SK-MEL-5 (cell line): ENCODE results near the gene PLPPR5. TPM values are rescaled to one million over a fixed set of nuclear protein-coding genes. Genes with fewer than 3 reads are reported as not detected.

ENCODE experiments used
- DNase-seq: peaks from one replicate; pipeline ENCODE4 v3.0.0-alpha.2; 2016; ENCODE audit warnings: low read depth, low spot score
- in situ Hi-C: cut with HindIII; loops from 2 replicates; pipeline ENCODE4 v1.10.0; 2016; ENCODE audit warnings: low sequenced_read_pairs, high pct_unique_total_duplicates, low pct_unique_long_range_greater_than_20kb
- total RNA-seq: library from RNA; depleted of rRNA; stranded (reverse); fragments of >200 nt; shearing (Covaris generic); gene quantifications from 2 replicates; pipeline ENCODE4 v1.2.3, GENCODE V29; 2014

Gene PLPPR5
- total RNA-seq, 1 experiment from 2014 or later: 1.4 TPM

DNA sequence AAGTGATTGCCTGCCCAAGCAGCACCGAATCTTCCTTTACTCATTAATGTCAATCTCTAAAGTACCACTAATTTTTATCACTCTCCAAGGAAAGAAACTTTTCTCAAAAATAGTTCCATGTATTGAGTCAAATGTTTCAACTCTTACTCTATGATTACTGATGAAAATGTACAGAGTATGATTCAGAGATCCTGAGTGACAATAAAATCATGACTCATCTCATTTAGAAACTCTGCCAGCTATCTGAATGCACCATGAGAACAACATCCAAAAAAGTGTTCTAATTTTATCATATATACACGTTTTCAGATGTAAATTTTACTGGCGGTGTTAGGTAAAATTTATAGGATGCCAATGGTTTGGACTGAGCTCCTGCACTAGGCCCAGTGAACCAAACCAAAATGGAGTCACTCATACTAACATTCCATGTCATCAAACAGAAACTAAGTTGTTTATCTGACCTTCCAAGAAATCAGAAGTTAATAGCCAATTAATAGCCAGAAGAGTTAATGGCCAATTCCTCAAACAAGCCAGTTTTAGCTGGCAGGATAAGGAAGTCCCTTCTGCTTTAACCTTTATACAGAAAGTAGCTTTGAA, 22.6 kb downstream of the PLPPR5 start:
- in situ Hi-C loops: no loop called here
- DNase-seq: no peak

- no peak for DNase-seq
- in situ Hi-C loops: no loop called here
Observed at GRCh38 chr1:98979463-98979862, 25.2 kb downstream of the PLPPR5 start.

GRCh38 chr1:98975810-98976209, 28.9 kb downstream of the PLPPR5 start:
- in situ Hi-C loops: no loop called here
- peak; percentile 19 for DNase-seq

GRCh38 chr1:98975113-98975512, 29.5 kb downstream of the PLPPR5 start:
- DNase-seq: peak; percentile 93
- in situ Hi-C loops: no loop called here

GRCh38 chr1:98969798-98970490, 34.7 kb downstream of the PLPPR5 start:
- in situ Hi-C loops: no loop called here
- no peak for DNase-seq

DNA sequence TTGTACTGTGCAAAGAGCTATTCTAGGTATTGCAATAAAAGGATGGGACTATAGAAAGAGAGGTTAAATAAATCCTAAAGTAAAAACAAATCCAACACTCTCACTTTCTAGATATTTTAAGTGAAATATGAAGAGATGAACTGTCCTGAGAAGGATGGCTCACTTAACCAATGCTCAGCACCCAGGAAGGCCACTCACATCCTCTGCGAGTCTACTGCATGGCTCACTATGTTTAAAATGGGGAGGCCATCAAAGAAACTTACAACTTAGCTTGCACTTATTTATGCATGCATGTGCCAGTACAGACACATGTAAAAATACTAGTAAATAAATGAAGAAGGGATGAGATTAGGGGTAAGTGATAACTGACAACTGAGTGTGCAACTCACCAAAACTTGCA, 37.5 kb downstream of the PLPPR5 start:
- in situ Hi-C loops: no loop called here
- DNase-seq: no peak

GRCh38 chr1:98965394-98965793, 39.3 kb downstream of the PLPPR5 start:
- in situ Hi-C loops: no loop called here

GRCh38 chr1:98964198-98964597, 40.5 kb downstream of the PLPPR5 start:
- in situ Hi-C loops: no loop called here
- DNase-seq: no peak

More at GRCh38 chr1:98965394-98965793, 39.3 kb downstream of the PLPPR5 start:
- DNase-seq: no peak

DNA sequence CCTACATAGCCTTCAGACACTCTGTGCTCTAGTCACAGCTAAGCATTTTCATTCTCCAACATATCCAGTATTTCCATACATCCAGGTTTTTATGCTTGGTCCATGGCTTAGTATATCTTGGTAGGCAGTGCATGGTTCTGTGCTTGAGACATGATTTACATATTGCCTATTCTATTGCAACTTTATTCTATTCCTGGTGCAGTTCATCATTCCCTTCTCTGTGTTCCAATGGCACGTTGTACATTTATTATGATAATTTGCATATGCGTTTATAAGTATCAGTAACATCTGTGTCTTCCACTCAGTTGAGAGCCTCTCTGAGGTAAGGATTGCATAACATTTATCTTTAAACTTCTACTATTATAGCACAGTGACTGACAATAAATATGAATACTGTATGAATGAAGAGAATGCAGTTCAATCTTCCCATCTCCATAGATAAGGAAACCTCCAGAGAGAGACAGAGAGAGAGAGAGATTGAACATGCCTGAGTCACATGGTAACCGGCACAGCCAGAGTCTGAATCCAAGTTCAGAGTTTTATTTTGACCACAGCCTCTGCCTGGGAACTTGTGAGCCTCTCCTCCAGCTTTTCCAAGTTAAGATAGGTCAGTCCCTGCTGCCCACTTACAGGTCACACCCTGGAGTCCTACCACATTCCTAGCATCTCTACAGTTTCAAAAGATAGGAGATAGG, 41.5 kb downstream of the PLPPR5 start:
- in situ Hi-C loops: no loop called here

DNA sequence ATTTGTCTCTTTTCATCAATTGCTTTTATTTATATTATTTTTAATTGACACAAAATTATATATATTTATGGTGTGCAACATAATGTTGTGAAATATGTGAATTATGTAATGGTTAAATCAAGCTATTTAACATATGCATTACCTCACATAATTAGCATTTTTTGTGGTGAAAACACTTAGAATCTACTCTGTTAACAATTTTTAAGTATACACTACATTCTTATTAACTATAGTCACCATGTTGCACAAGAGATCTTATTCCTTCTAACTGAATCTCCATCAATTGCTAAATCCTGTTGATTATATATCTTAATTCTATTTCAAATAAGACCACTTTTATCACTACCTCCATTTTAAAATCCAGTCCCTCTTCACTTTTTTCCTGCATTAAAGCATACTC, 42.5 kb downstream of the PLPPR5 start:
- DNase-seq: no peak
- in situ Hi-C loops: no loop called here

More for the DNA sequence above, 41.5 kb downstream of the PLPPR5 start:
- DNase-seq: peak; percentile 4

DNA sequence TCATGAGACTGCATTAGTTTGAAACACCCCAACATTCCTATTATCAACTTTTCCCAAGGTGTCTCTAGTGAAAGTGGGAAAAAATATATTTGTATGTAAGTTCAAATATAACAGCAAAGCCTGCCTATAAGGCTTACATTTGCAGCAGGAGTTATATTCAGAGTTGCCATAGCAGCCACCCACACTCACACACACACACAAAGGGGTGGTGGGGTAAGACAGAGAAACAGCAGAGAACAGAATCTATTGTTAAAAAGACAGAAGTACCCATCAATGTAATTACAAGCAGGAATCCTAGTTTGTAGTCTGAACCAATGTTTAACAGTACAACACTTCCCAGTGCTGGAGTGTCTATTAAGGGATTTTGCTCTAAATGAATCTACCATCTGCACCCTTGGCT, 55.0 kb downstream of the PLPPR5 start:
- no peak for DNase-seq
- in situ Hi-C loops: no loop called here

DNA sequence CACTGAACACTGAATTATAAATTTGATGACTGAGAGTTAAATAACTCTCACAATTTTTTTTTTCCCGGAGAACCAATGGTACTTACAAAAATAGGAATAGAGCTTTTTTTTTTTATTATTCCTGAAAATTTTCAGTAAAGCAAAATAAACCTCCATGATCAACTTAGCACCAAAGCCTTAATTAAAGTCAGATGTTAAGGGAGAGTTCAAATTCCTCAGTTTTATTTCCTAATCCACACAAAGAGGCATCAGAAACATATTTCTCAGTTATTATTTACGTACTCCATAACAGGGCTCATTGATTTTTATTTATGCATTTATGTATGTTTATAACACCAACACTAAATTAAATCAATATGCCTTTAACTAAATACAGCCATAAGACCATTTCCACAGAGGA, 55.5 kb downstream of the PLPPR5 start:
- no peak for DNase-seq
- in situ Hi-C loops: no loop called here

- in situ Hi-C loops: no loop called here
- no peak for DNase-seq
Observed at GRCh38 chr1:98947071-98947470, 57.6 kb downstream of the PLPPR5 start.

DNA sequence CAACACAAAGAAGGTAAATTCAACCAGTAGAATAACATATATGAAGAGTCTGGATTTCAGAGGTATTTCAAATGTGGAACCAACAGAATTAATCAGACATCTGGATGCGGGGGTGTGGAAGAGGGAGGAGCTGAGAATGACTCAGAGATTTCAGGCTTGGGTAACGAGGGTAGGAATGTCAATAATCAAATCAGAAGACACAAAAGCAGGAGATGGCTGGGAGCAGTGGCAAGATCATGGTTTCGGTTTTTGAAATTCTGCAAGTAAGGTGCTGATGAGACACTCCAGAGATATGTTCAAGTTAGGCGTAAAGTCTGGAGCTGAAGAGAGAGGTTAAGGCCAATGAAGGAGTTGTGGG, 64.0 kb downstream of the PLPPR5 start:
- DNase-seq: no peak

GRCh38 chr1:98940069-98940721, 64.5 kb downstream of the PLPPR5 start:
- no peak for DNase-seq
- in situ Hi-C loops: no loop called here

More for the DNA sequence above, 64.0 kb downstream of the PLPPR5 start:
- in situ Hi-C loops: no loop called here

DNA sequence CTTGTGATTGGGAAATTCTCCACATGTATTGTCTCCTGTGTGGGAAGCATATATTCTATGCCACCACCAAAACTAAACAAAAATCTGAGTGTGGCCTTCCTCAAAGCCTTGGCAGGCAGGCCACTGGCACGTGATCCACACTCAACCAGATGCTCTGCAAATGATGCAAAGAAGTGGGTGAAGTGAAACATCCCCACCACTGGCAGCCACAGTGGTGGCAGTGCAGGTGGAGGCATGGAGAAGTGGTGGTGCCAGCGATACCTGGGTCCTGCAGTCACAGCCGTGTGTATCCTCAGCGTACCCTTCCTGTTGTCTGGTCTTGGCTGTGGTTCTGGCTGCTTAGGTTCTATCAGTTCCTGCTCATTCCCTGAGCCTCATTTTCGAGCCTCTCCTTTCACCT, 65.2 kb downstream of the PLPPR5 start:
- no peak for DNase-seq
- in situ Hi-C loops: no loop called here

DNA sequence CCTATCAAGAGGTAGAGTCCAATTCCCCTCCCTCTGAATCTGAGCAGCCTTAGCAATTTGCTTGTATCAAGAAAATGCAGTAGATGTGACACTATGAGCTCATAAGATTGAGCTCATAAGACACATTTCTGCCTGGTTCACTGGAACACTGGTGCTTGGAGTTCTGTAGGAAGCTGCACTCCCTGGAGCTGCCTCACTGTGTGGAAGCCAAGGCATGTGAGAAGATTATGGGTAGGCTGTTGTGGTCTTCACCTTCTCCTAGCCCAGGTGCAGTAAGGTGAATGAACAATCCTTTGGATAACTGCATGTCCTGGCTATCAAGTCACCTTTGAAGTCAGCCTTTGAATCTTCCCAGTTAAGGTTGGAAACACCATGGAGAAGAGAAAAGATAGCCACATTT, 67.3 kb downstream of the PLPPR5 start:
- DNase-seq: no peak
- in situ Hi-C loops: no loop called here

- in situ Hi-C loops: no loop called here
- DNase-seq: no peak
Observed at GRCh38 chr1:98932184-98932583, 72.5 kb downstream of the PLPPR5 start.
